ENCODE measurements around the gene SLC38A10.

The SLC38A10 gene

GRCh38 chr17:81336296-81336929, 41.3 kb upstream of the SLC38A10 start:
- no peak overlapping the region for H3K4me3 ChIP-seq (ENCODE audit: low read depth in 1 of 2, low read length in 1 of 2)
- no peak overlapping the region for H3K27ac ChIP-seq
- H3K36me3 ChIP-seq: no peaks in the 10 kb centered on the region
- no peaks in the 10 kb centered on the region for H3K9me3 ChIP-seq
- peaks cover 96% of the 10 kb centered on the region for H3K27me3 ChIP-seq
- TF ChIP-seq CTCF (IDR thresholded peaks at IDR 0.05): no peak
- peaks cover 0 to 5% of the 10 kb centered on the region in 2 experiments for H3K4me1 ChIP-seq (ENCODE audit: control insufficient read depth in 1 of 2, insufficient read depth in 1 of 2, low read depth in 1 of 2, low read length in 1 of 2)

- H3K27ac ChIP-seq: no peak overlapping the region
- TF ChIP-seq CTCF (IDR thresholded peaks at IDR 0.05): no peak
- H3K9me3 ChIP-seq: no peaks in the 10 kb centered on the region
- H3K36me3 ChIP-seq: no peaks in the 10 kb centered on the region
- H3K4me1 ChIP-seq (ENCODE audit: control insufficient read depth in 1 of 2, insufficient read depth in 1 of 2, low read depth in 1 of 2, low read length in 1 of 2): no peaks in the 10 kb centered on the region
- no peak overlapping the region for H3K4me3 ChIP-seq (ENCODE audit: low read depth in 1 of 2, low read length in 1 of 2)
- H3K27me3 ChIP-seq: peaks cover 96% of the 10 kb centered on the region
These were observed 40.7 kb upstream of the SLC38A10 start for GRCh38 chr17:81335773-81336157.

- Histone ChIP-seq H3K4me1 (ENCODE audit: control insufficient read depth in 1 of 2, insufficient read depth in 1 of 2, low read depth in 1 of 2, low read length in 1 of 2) (no peaks in the 10 kb centered on the region), H3K4me3 (ENCODE audit: low read depth in 1 of 2, low read length in 1 of 2) (no peak overlapping the region), H3K36me3 (no peaks in the 10 kb centered on the region), H3K27ac (no peak overlapping the region), H3K9me3 (no peaks in the 10 kb centered on the region), H3K27me3 (peaks cover 94% of the 10 kb centered on the region)
- TF ChIP-seq CTCF (IDR thresholded peaks at IDR 0.05): no peak
These were observed 40.1 kb upstream of the SLC38A10 start for GRCh38 chr17:81334987-81335772.

- no peak for TF ChIP-seq CTCF (IDR thresholded peaks at IDR 0.05)
- Histone ChIP-seq H3K9me3 (no peaks in the 10 kb centered on the region), H3K36me3 (no peaks in the 10 kb centered on the region), H3K27me3 (peaks cover 93% of the 10 kb centered on the region), H3K4me1 (ENCODE audit: control insufficient read depth in 1 of 2, insufficient read depth in 1 of 2, low read depth in 1 of 2, low read length in 1 of 2) (peaks cover 2% of the 10 kb centered on the region in 2 experiments), H3K4me3 (ENCODE audit: low read depth in 1 of 2, low read length in 1 of 2) (no peak overlapping the region), H3K27ac (no peak overlapping the region)
These were observed 39.3 kb upstream of the SLC38A10 start for GRCh38 chr17:81334391-81334901.

GRCh38 chr17:81333616-81334368, 38.7 kb upstream of the SLC38A10 start:
- H3K27ac ChIP-seq: no peak overlapping the region
- peaks cover 4 to 6% of the 10 kb centered on the region in 2 experiments for H3K4me1 ChIP-seq (ENCODE audit: control insufficient read depth in 1 of 2, insufficient read depth in 1 of 2, low read depth in 1 of 2, low read length in 1 of 2)
- H3K4me3 ChIP-seq (ENCODE audit: low read depth in 1 of 2, low read length in 1 of 2): no peak overlapping the region
- TF ChIP-seq CTCF (IDR thresholded peaks at IDR 0.05): no peak
- H3K36me3 ChIP-seq: no peaks in the 10 kb centered on the region
- H3K9me3 ChIP-seq: no peaks in the 10 kb centered on the region
- peaks cover 92% of the 10 kb centered on the region for H3K27me3 ChIP-seq
